Gastrocnemius medialis (tissue), 4 donors: ENCODE data around the gene PNMA8C.

ENCODE experiments used
- POLR2A ChIP-seq, 2 donors: fragments of 450-650 bp; IDR thresholded peaks; one replicate each; pipeline ENCODE4 v1.6.1; 2017; ENCODE audit warnings: antibody characterized with exemption in 2 of 2, mild to moderate bottlenecking in 2 of 2, moderate library complexity in 2 of 2
- TF ChIP-seq, protein P1 (sequence below), 5 experiments: fragments of 450-650 bp in 3 of 5; fragments of 200-600 bp in 2 of 5; sonication (generic) in 2 of 5; IDR thresholded peaks in 4 of 5; conservative IDR thresholded peaks in 1 of 5; 1 replicate in 4 of 5; 2 replicates in 1 of 5; pipeline ENCODE4 v1.5.1; 2016 to 2019; ENCODE audit warnings: antibody characterized with exemption in 5 of 5, mild to moderate bottlenecking in 3 of 5, moderate library complexity in 3 of 5

GRCh38 chr19:46392837-46393236 lies 35.9 kb downstream of the PNMA8C start:
- TF ChIP-seq, protein P1, sequence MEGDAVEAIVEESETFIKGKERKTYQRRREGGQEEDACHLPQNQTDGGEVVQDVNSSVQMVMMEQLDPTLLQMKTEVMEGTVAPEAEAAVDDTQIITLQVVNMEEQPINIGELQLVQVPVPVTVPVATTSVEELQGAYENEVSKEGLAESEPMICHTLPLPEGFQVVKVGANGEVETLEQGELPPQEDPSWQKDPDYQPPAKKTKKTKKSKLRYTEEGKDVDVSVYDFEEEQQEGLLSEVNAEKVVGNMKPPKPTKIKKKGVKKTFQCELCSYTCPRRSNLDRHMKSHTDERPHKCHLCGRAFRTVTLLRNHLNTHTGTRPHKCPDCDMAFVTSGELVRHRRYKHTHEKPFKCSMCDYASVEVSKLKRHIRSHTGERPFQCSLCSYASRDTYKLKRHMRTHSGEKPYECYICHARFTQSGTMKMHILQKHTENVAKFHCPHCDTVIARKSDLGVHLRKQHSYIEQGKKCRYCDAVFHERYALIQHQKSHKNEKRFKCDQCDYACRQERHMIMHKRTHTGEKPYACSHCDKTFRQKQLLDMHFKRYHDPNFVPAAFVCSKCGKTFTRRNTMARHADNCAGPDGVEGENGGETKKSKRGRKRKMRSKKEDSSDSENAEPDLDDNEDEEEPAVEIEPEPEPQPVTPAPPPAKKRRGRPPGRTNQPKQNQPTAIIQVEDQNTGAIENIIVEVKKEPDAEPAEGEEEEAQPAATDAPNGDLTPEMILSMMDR (IDR thresholded peaks at IDR 0.05 in 4 of 5, conservative IDR thresholded peaks at IDR 0.05 in 1 of 5): no peak
- no peak for TF ChIP-seq POLR2A (IDR thresholded peaks at IDR 0.05)
